Measurements from ENCODE around the gene CUX1. TPM values are rescaled to one million over a fixed set of nuclear protein-coding genes. Genes with fewer than 3 reads are reported as not detected.

CUX1 gene
- total and polyA plus RNA-seq, 4 donors, result 40.5 to 138 (median 69.1) TPM

- Histone ChIP-seq H3K27me3 (ENCODE audit: control insufficient read depth in 3 of 3, insufficient read depth in 3 of 3, low read length in 2 of 3) (no peaks in the 10 kb centered on the region), H3K27ac (ENCODE audit: low read depth in 1 of 2, low read length in 1 of 2) (peak overlapping the region in 1 of 2 donors; percentile 5), H3K4me1 (ENCODE audit: control insufficient read depth in 5 of 5, insufficient read depth in 5 of 5, low read length in 5 of 5) (peaks cover 0 to 12% (median 0%) of the 10 kb centered on the region in 5 donors), H3K4me3 (no peak overlapping the region), H3K9ac (ENCODE audit: insufficient read depth in 1 of 2, low read length in 2 of 2) (peak overlapping the region in 1 of 2 donors; percentile 4), H3K36me3 (ENCODE audit: control insufficient read depth in 4 of 4, insufficient read depth in 4 of 4, low read length in 4 of 4) (peaks cover 0 to 24% (median 3%) of the 10 kb centered on the region in 4 donors), H3K9me3 (ENCODE audit: control insufficient read depth in 4 of 4, insufficient read depth in 3 of 4, low read length in 3 of 4) (no peaks in the 10 kb centered on the region)
- ATAC-seq (ENCODE audit: insufficient read depth, low FRiP score) (no peak), DNase-seq (peak in 2 of 3 donors; percentile 61 to 69)
- 63 to 69% methylated on average over 14 of the region's 14 CpGs for WGBS, 2 donors
- TF ChIP-seq CTCF (IDR thresholded peaks at IDR 0.05; ENCODE audit: control extremely low read depth, extremely low read depth), result no peak
Measured at GRCh38 chr7:102169651-102170392, 352.4 kb downstream of the CUX1 start.

GRCh38 chr7:102170393-102170970, 353.1 kb downstream of the CUX1 start:
- no peaks in the 10 kb centered on the region for H3K27me3 ChIP-seq (ENCODE audit: control insufficient read depth in 3 of 3, insufficient read depth in 3 of 3, low read length in 2 of 3)
- no peak for ATAC-seq (ENCODE audit: insufficient read depth, low FRiP score)
- no peak overlapping the region for H3K27ac ChIP-seq (ENCODE audit: low read depth in 1 of 2, low read length in 1 of 2)
- H3K4me3 ChIP-seq, result no peak overlapping the region
- H3K4me1 ChIP-seq (ENCODE audit: control insufficient read depth in 5 of 5, insufficient read depth in 5 of 5, low read length in 5 of 5), result peaks cover 0 to 12% (median 0%) of the 10 kb centered on the region in 5 donors
- peaks cover 0 to 30% (median 6%) of the 10 kb centered on the region in 4 donors for H3K36me3 ChIP-seq (ENCODE audit: control insufficient read depth in 4 of 4, insufficient read depth in 4 of 4, low read length in 4 of 4)
- H3K9me3 ChIP-seq (ENCODE audit: control insufficient read depth in 4 of 4, insufficient read depth in 3 of 4, low read length in 3 of 4), result no peaks in the 10 kb centered on the region
- peak overlapping the region in 1 of 2 donors; percentile 4 for H3K9ac ChIP-seq (ENCODE audit: insufficient read depth in 1 of 2, low read length in 2 of 2)
- peak in 1 of 3 donors; percentile 32 for DNase-seq
- WGBS, 2 donors, result 87 to 89% methylated on average over 22 of the region's 22 CpGs
- TF ChIP-seq CTCF (IDR thresholded peaks at IDR 0.05; ENCODE audit: control extremely low read depth, extremely low read depth), result no peak

- Histone ChIP-seq H3K9me3 (ENCODE audit: control insufficient read depth in 4 of 4, insufficient read depth in 3 of 4, low read length in 3 of 4) (peaks cover 0 to 3% (median 0%) of the 10 kb centered on the region in 4 donors), H3K27me3 (ENCODE audit: control insufficient read depth in 3 of 3, insufficient read depth in 3 of 3, low read length in 2 of 3) (no peaks in the 10 kb centered on the region), H3K4me1 (ENCODE audit: control insufficient read depth in 5 of 5, insufficient read depth in 5 of 5, low read length in 5 of 5) (peaks cover 0 to 12% (median 0%) of the 10 kb centered on the region in 5 donors), H3K36me3 (ENCODE audit: control insufficient read depth in 4 of 4, insufficient read depth in 4 of 4, low read length in 4 of 4) (peaks cover 0 to 29% (median 4%) of the 10 kb centered on the region in 4 donors), H3K9ac (ENCODE audit: insufficient read depth in 1 of 2, low read length in 2 of 2) (no peak overlapping the region), H3K4me3 (no peak overlapping the region), H3K27ac (ENCODE audit: low read depth in 1 of 2, low read length in 1 of 2) (no peak overlapping the region)
- TF ChIP-seq CTCF (IDR thresholded peaks at IDR 0.05; ENCODE audit: control extremely low read depth, extremely low read depth), result no peak
- WGBS, 2 donors, result 81 to 83% methylated on average over 13 of the region's 13 CpGs
- no peak for DNase-seq
- ATAC-seq (ENCODE audit: insufficient read depth, low FRiP score), result no peak
Measured at GRCh38 chr7:102173669-102174068, 356.2 kb downstream of the CUX1 start.
